B cell (primary cell): ENCODE results near the gene ENTPD1.

Source experiments
- CTCF ChIP-seq: fragments of 200-600 bp; IDR thresholded peaks from one replicate; pipeline ENCODE4 v1.8.0; 2022; ENCODE audit warnings: antibody characterized with exemption, mild to moderate bottlenecking
- EZH2 ChIP-seq: IDR thresholded peaks from 2 replicates; pipeline ENCODE4 v1.6.1; 2012; ENCODE audit warnings: borderline replicate concordance, low read depth, mild to moderate bottlenecking, moderate library complexity, low read length; ENCODE audit not compliant: insufficient read depth, poor library complexity, severe bottlenecking

GRCh38 chr10:95908450-95908849 is 152.5 kb downstream of the ENTPD1 start:
- TF ChIP-seq CTCF: no peak
- TF ChIP-seq EZH2: no peak
